Hematopoietic multipotent progenitor cell treated with erythropoietin and hydrocortisone succinate and interleukin-3 and kit ligand, for 6 days (in vitro differentiated cells): ENCODE results near the gene TSC22D2.
"Not testable (repeated sequence)": the region's sequence is repeated elsewhere in the genome, so short reads cannot be mapped to it uniquely, and the experiment has no call there.

Source experiments
- DNase-seq: peaks from one replicate; pipeline ENCODE4 v3.0.0-alpha.2; 2015

TSC22D2 gene

GRCh38 chr3:150490277-150490986, 82.3 kb downstream of the TSC22D2 start:
- DNase-seq, result no peak

GRCh38 chr3:150494411-150494977, 86.4 kb downstream of the TSC22D2 start:
- no peak for DNase-seq

GRCh38 chr3:150495149-150495548, 87.1 kb downstream of the TSC22D2 start:
- peak; percentile 56 for DNase-seq

GRCh38 chr3:150495563-150496168, 87.6 kb downstream of the TSC22D2 start:
- peak; percentile 81 for DNase-seq

- DNase-seq, result peak; percentile 55
Measured at GRCh38 chr3:150497956-150498355, 89.9 kb downstream of the TSC22D2 start.

- not testable (repeated sequence) for DNase-seq
Measured at GRCh38 chr3:150500960-150501359, 92.9 kb downstream of the TSC22D2 start.

- DNase-seq, result peak; percentile 22
Measured at GRCh38 chr3:150503402-150504099, 95.5 kb downstream of the TSC22D2 start.

- DNase-seq, result no peak
Measured at GRCh38 chr3:150504483-150504882, 96.4 kb downstream of the TSC22D2 start.

- no peak for DNase-seq
Measured at GRCh38 chr3:150508401-150508800, 100.3 kb downstream of the TSC22D2 start.

GRCh38 chr3:150509780-150510179, 101.7 kb downstream of the TSC22D2 start:
- DNase-seq, result no peak

- DNase-seq, result no peak
Measured at GRCh38 chr3:150511122-150511821, 103.2 kb downstream of the TSC22D2 start.

GRCh38 chr3:150515210-150515609, 107.1 kb downstream of the TSC22D2 start:
- DNase-seq, result no peak
